Adrenal gland (tissue), 12 donors: Measurements from ENCODE around the gene GRIP1. TPM values are rescaled to one million over a fixed set of nuclear protein-coding genes. Genes with fewer than 3 reads are reported as not detected.

Source experiments
- DNase-seq, 7 donors: peaks; one replicate each; pipeline ENCODE4 v3.0.0-alpha.2; 2019 to 2020
- H3K27ac ChIP-seq, 5 donors: fragments of 200-600 bp; sonication (generic) in 4 of 5; 1 replicate in 3 of 5; 2 replicates in 2 of 5; pipeline versions ENCODE4 v1.5.1 to v1.8.0; 2016 to 2020; ENCODE audit warnings: mild to moderate bottlenecking in 1 of 5
- H3K27me3 ChIP-seq: fragments of 200-600 bp; 2 replicates; pipeline ENCODE4 v1.8.0; 2021
- H3K36me3 ChIP-seq, 2 donors: fragments of 200-600 bp; replicated peaks in 1 of 2; 1 replicate in 1 of 2; 2 replicates in 1 of 2; pipeline versions ENCODE4 v1.5.1 to v1.8.0; 2018 to 2022
- H3K4me1 ChIP-seq, 2 donors: fragments of 200-600 bp; replicated peaks in 1 of 2; 1 replicate in 1 of 2; 2 replicates in 1 of 2; pipeline versions ENCODE4 v1.5.1 to v1.8.0; 2018 to 2021
- H3K4me3 ChIP-seq, 4 donors: fragments of 200-600 bp; sonication (generic) in 3 of 4; one replicate each; pipeline ENCODE4 v1.5.1; 2016 to 2018
- H3K9me3 ChIP-seq, 3 donors: fragments of 200-600 bp; sonication (generic) in 1 of 3; replicated peaks in 1 of 3; 1 replicate in 2 of 3; 2 replicates in 1 of 3; pipeline versions ENCODE4 v1.5.1 to v1.8.0; 2016 to 2021
- CTCF ChIP-seq, 6 experiments: fragments of 450-650 bp in 4 of 6; fragments of 200-600 bp in 2 of 6; sonication (generic) in 1 of 6; IDR thresholded peaks; 1 replicate in 5 of 6; 2 replicates in 1 of 6; pipeline versions ENCODE4 v1.5.1 to v1.8.0; 2016 to 2021; ENCODE audit warnings: antibody characterized with exemption in 6 of 6, mild to moderate bottlenecking in 2 of 6, moderate library complexity in 1 of 6
- POLR2A ChIP-seq, 2 donors: fragments of 450-650 bp; IDR thresholded peaks; one replicate each; pipeline ENCODE4 v1.6.1; 2017; ENCODE audit warnings: antibody characterized with exemption in 2 of 2, mild to moderate bottlenecking in 2 of 2, moderate library complexity in 1 of 2
- WGBS, 4 donors: extraction: QIAGEN DNeasy Blood & Tissue Kit in 2 of 4; methylation state at CpG; one replicate each; pipeline versions ENCODE4 v1.1.5 to v1.1.7; 2013 to 2017; 5-methylcytosine and 5-hydroxymethylcytosine counted together
- intact Hi-C, 2 donors: fragments of 100-400 bp; cut with DNase I; formaldehyde crosslinking; loops; one replicate each; pipeline versions ENCODE4 v1.14.1 to v1.15.0; 2022 to 2023
- polyA plus RNA-seq, 3 donors: library from polyadenylated mRNA; stranded (reverse); fragments of 200-250 nt in 2 of 3; fragments of 350-450 nt in 1 of 3; fragmentation: Illumina TruSeq in 1 of 3; extraction: RNeasy Lipid Tissue Mini Kit (QIAGEN cat#74804) in 1 of 3; gene quantifications; one replicate each; pipeline ENCODE4 v1.2.3, GENCODE V29; 2013 to 2014
- total RNA-seq, 9 donors: library from RNA; depleted of rRNA in 4 of 9; stranded (reverse); fragments of >200 nt in 4 of 9; fragments of 120-200 nt in 1 of 9; fragmentation: NEBNext Ultra II Directional in 1 of 9; extraction: Animal tissue kit (Norgen Biotek cat#: 25700) in 1 of 9; gene quantifications; one replicate each; pipeline versions ENCODE4 v1.1.0 to v1.2.4, GENCODE V29; 2013 to 2023
- donor health status: healthy with polysubstance abuse.
- donor health status: Bipolar disorder and iron deficiency.
- donor health status: DM: yes; HTN: yes; CAD: no.
- donor health status: DM: no; HTN: no; CAD: no.
- donor health status: DM: no; HTN: no; CAD: no.
- donor health status: DM: yes; HTN: yes; CAD: no.

The GRIP1 gene
- total and polyA plus RNA-seq, 12 donors: 0.54 to 10.8 (median 2.4) TPM

DNA sequence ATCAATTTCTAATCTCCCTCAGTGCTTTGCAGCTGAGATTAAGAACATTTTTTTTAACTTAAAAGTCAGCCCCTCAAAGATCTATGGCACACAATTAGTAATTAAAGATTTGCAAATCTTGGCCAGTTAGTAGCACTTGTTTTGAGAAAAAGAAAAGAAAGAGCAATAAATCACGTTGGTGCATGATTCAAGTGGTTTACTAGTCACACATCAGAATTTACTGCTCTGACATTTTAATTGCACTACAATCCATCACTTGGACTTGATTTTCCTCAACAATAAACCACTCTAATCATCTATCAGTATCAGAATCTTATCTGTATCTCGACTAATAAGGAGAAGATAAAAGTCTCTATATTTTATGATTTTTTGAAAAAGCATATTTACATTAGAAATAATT is 222.3 kb downstream of the GRIP1 start:
- Histone ChIP-seq H3K27ac (no peak overlapping the region), H3K27me3 (no peaks in the 10 kb centered on the region), H3K36me3 (no peaks in the 10 kb centered on the region), H3K9me3 (no peaks in the 10 kb centered on the region), H3K4me1 (no peaks in the 10 kb centered on the region), H3K4me3 (no peak overlapping the region)
- WGBS, 4 donors: 21 to 30% (median 25%) methylated on average over 2 of the region's 2 CpGs
- intact Hi-C loops: no loop called here
- no peak for DNase-seq
- TF ChIP-seq CTCF (IDR thresholded peaks at IDR 0.05): no peak
- no peak for TF ChIP-seq POLR2A (IDR thresholded peaks at IDR 0.05)

DNA sequence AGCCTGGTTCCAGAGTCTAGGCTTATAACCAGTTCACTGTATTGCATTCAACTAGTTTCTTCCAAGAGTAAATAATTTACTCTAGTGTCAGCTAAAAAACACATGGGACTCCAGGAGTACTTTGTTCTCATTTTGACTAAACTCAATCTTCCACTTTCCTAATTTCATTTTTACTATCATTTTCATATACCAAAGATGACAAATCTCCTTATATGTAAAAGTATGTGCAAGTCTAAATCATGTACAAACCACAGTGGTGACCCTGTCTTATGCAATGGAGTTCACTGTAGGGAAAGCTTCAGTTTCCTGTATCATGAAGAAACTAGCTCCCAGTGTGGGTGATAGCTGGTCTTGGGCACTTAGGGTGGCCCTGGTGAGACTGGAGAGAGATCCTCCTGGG is 225.0 kb downstream of the GRIP1 start:
- Histone ChIP-seq H3K27ac (no peak overlapping the region), H3K4me1 (no peaks in the 10 kb centered on the region), H3K36me3 (no peaks in the 10 kb centered on the region), H3K27me3 (no peaks in the 10 kb centered on the region), H3K9me3 (no peaks in the 10 kb centered on the region), H3K4me3 (no peak overlapping the region)
- DNase-seq: no peak
- intact Hi-C loops: no loop called here
- TF ChIP-seq POLR2A (IDR thresholded peaks at IDR 0.05) (no peak), CTCF (IDR thresholded peaks at IDR 0.05) (no peak)

GRCh38 chr12:66453120-66453519 is 225.8 kb downstream of the GRIP1 start:
- intact Hi-C loops: no loop called here
- no peak for DNase-seq
- TF ChIP-seq POLR2A (IDR thresholded peaks at IDR 0.05): no peak
- TF ChIP-seq CTCF (IDR thresholded peaks at IDR 0.05): no peak
- no peak overlapping the region for H3K4me3 ChIP-seq
- 75 to 96% (median 90%) methylated on average over 4 of the region's 4 CpGs for WGBS, 4 donors
- no peaks in the 10 kb centered on the region for H3K36me3 ChIP-seq
- H3K27ac ChIP-seq: no peak overlapping the region
- no peaks in the 10 kb centered on the region for H3K27me3 ChIP-seq
- no peaks in the 10 kb centered on the region for H3K9me3 ChIP-seq
- no peaks in the 10 kb centered on the region for H3K4me1 ChIP-seq

DNA sequence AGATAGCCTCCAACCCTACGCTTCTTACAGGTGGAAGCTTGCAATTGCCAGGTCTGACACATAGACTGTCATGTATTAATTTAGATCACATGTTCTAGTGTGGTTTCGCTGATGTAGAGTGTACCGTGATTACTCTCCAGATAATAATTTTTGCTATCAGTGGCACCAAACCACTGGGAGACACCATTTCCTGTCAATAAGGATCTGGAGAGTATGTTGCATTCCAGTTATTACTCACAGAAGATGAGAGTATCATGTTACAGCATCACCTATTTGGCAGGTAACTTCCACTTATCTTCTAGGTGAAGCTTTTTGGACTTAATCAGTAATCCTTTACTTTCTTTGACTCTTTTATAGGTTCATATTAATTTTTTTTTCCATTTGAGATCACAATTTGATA is 229.3 kb downstream of the GRIP1 start:
- TF ChIP-seq CTCF (IDR thresholded peaks at IDR 0.05): no peak
- TF ChIP-seq POLR2A (IDR thresholded peaks at IDR 0.05): no peak
- Histone ChIP-seq H3K9me3 (no peaks in the 10 kb centered on the region), H3K4me3 (no peak overlapping the region), H3K27me3 (no peaks in the 10 kb centered on the region), H3K27ac (no peak overlapping the region), H3K36me3 (no peaks in the 10 kb centered on the region), H3K4me1 (no peaks in the 10 kb centered on the region)
- intact Hi-C loops: no loop called here
- no peak for DNase-seq
- 94 to 96% (median 95%) methylated on average over 3 of the region's 3 CpGs for WGBS, 4 donors
